EL (cell line): ENCODE data around the gene TERB1.
"Not testable (repeated sequence)": the region's sequence is repeated elsewhere in the genome, so short reads cannot be mapped to it uniquely, and the experiment has no call there.

Source experiments
- DNase-seq: peaks from one replicate; pipeline ENCODE4 v3.0.0-alpha.2; 2016

TERB1 gene

DNA sequence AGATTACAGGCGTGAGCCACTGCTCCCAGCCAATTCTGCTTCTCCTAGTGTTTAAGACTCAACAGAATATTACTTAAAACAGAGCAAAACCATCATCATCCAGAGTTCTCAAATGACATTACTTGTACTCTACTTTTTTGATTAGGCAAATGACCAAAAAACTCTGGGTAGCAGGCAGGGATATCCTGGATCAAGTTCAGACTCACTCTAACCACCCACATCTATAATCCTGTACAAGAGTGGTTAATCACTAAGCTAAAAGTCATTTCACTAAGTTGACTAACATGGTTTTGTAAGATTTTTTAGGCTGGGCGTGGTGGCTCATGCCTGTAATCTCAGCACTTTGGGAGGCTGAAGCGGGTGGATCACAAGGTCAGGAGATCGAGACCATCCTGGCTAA, 22.6 kb upstream of the TERB1 start:
- DNase-seq, result no peak

DNA sequence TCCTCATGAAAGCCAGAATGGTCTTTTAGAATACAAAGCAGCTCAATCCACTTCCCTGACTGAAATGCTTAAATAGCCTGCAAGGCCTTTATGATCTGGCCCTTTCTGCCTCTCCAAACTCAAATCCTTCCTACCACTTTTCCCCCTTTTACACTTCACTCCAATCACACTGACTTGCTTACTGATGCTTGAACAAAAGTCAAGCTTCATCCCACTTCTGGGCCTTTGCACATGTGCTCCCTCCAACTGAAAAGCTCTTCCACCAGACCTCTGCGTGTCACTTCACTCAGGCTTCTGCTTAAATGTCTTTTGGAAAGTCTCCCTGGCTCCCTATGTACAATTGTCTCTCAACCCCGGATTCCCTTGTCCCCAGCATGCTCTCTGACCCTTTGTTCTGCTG, 13.3 kb upstream of the TERB1 start:
- no peak for DNase-seq

DNA sequence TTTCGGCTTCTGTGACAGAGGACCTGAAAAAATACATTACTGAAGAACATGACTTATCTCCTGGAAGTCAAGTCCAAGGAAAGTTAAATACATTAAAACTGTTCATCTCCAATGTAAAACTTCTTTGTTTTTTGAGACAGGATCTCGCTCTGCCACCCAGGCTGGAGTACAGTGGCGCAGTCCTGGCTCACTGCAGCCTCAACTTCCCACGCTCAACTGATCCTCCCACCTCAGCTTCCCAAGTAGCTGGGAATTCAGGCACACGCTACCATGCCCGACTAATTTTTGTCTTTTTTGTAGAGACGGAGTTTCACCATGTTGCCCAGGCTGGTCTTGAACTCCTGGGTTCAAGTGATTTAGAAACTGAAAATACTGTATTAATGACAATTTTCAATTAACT, 9.7 kb upstream of the TERB1 start:
- no peak for DNase-seq

DNA sequence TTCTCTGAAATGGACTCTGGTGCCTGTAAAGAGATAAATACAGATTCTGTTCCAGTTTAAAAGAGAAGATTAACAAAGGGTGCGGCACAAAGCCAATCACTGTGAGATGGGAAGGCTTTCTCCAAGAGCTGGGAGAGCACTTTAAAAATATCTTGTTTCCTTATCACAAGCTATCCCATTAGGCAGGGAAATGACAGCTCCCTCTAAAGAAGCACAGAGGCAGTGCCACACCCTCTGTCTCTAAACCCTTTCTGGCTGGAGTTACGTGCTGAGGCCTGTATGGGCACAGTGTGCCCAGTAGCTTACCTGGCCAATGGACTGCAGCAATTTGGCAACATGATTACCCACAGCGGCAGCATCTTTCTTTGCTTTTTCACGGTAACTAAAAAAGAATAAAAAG, 9.0 kb upstream of the TERB1 start:
- DNase-seq, result no peak

DNA sequence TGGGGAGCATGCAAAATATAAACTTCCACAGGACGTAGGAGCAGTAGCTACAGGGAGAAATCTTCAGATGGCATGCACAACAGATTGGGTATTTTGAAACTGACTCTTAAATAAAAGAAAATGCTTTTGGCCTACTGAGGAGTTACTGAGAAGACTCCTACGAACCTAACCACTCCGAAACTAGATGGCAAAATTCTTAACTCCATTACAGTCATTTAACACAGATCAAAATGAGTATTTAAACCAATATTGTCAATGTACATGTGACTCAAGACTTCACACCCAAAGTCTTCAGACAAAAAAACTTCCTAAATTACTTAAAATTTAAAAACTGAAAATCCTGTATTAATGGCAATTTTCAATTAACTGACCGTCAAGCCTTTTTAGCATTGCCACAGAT, 8.4 kb upstream of the TERB1 start:
- no peak for DNase-seq

DNA sequence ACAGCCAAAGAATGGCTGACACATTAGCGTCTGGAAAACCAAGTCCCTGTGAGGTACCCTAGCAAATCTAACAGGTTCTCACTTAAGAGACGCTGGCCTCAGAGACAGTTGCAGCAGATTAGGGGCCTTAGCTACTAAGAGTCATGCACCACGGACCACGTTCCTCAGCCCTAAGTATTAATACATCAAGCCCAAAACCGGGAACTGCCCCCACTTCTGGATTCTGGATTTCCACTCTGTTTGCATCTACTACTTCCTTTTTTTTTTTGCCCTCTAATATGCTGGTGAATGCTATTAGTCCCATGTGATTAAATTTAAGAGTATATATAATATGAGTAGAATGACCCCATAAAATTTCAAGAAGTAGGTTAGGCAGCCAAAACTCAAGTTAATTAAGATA, 775 bp upstream of the TERB1 start:
- no peak for DNase-seq

DNA sequence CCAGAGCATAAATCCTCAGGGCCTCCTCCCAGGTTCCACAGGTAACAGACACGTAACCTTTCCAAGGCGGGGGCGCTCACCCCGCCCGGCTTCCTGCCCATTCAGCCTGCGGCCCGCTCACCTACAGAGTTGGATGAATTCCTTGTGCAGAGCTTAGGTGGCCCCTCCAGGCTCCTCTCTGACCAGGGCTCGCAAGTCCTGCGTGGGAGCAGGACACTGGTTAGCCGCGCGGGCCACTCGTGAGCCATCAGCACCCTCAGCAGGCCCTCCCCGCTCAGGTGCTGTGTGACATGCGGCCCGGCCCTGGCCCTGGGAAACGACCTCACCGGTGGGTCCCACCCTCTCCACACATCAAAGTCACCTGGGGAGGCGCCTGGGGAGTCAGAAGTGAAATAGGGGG, 528 bp downstream of the TERB1 start:
- DNase-seq, result no peak

DNA sequence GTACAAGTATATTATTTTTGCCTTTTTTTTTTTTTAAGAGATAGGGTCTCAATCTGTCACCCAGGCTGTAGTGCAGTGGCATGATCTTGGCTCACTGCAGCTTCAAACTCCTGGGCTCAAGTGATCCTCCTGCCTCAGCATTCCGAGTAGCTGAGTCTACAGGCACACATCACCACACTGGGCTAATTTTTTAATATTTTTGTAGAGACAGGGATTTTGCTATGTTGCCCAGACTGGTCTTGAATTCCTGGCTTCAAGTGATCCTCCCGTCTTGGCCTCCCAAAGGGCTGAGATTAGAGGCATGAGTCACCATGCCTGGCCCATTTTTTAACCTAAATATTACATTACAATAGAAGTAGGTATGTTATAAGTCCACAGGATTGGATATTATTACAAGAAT, 3.2 kb downstream of the TERB1 start:
- DNase-seq, result peak; percentile 40

DNA sequence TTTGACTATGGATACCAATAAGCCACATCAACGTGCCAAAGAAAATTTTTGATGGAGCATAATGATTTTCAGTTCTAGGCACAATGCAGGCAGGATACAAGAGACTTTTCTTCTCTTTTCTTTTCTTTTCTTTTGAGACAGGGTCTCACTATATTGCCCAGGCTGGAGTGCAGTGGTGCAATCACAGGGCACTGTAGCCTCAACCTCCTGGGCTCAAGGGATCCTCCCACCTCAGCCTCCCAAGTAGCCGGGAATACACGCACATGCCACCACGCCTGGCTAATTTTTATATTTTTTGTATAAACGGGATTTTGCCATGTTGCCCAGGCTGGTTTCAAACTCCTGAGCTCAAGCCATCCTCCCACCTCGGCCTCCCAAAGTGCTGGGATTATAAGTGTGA, 7.4 kb downstream of the TERB1 start:
- not testable (repeated sequence) for DNase-seq

DNA sequence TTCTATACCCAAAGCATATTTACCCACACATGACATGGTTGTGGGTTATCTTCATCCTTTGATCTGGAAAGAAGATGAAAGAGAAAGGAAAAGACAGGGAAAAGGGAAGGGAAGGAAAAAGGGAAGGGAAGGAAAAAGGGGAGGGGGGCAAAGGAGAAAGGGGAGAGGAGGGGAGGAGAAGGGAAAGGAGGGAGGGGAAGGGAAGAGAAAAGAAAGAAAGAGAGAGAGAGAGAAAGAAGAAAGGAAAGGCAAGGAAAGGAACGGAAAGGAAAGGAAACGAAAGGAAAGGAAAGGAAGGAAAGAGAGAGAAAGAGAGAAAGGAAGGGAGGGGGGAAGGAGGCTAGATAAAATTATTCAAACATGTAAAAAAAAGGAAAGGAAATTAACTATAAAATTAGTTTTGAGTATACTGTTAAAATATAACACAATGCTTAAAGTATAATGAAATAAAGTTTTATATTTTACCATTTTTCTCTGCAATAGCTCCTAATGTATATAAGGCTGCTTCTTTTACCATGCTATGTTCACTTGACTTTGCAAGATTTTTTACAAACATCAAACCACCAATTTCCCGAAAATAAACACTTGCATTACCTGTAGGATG, 11.2 kb downstream of the TERB1 start:
- no peak for DNase-seq

DNA sequence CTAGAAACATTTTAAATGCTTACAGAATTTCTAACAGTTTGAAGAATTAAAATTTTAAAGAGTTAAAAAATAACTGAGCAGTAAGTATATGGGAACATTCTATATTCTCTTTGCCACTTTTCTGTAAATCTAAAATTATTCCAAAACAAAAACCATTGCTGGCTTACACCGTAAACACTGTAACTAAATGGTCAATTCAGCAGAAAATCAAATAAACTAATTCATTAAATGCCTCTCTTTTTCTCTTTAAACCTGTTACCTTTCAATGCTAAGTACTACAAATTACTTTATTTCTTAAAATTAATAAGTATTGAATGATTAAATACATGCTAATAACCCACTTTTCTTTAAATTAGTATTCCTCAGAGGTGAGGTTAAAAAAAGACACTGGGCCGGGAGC, 14.0 kb downstream of the TERB1 start:
- DNase-seq, result no peak

DNA sequence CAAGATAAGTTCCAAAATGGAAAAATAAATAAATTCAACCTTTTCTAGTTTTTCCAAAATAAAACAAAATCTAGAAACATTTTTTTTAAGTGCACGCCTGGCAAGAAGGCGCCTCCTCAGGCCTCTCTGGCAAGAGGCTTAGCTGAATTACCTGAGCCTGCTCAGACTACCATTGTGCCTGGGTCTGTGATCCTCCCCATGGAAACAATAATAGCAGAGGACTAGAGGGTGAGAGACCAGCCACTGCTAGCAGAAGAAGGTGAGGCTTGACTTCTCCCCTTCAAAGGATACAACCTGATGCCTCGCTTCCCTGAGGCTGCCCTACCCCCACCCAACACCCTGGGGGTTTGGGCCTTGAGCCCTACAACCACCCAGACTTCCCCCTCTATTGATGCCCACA, 14.8 kb downstream of the TERB1 start:
- DNase-seq, result no peak

DNA sequence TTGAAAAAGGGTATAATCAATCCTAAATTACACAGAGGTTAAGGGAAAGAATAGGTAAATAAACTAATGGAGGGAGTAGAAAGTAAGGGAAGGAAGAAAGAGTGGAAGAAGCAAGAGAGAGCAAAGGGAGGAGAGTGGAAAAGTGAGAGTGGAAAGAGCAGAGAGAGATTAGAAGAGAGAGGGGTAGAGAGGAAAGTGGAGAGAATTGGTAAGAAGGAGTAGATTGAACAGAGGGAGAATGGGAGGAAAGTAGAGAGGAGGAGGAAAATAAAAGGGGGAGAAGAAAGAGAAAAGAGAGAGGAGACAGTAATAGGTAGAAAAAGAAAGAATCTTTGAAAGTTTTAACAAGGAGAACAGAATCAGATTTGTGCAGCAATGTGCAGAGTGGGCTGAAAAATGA, 24.9 kb downstream of the TERB1 start:
- DNase-seq, result no peak

DNA sequence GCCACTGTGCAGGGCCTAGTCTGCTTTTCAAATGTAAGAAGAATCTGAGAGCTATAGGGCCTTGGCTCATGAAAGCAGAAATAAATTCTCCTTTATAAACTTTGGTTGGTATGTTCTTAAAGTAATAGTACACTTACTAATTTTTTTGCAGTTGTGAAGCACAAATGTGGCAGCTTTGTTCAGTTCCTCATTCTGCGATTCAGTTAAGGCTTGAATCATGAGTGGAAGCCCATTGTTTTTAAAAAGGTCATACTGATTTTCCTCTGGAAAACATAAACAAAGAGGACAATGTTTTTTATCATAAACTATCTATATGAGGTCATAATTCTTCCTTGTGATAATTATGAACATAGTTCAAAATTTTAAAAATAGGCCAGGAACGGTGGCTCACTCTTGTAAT, 26.4 kb downstream of the TERB1 start:
- DNase-seq, result no peak

DNA sequence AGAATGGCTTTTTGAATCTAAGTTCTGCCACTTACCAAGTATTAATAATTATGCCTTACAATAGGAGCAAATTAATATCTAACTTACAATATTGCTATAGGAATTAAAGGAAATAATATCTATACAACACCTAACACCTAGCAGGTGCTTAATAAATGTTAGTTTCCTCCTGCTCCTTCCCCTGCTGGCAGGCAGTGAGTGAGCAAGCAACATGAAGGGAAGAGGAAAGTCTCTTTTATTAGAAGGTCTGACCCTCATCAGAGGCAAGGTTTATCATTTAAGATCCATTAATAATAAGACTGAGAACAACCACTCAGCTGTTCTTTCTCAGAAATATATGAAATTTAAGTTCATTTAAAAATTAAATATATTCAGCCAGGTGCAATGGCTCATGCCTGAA, 43.3 kb downstream of the TERB1 start:
- no peak for DNase-seq

DNA sequence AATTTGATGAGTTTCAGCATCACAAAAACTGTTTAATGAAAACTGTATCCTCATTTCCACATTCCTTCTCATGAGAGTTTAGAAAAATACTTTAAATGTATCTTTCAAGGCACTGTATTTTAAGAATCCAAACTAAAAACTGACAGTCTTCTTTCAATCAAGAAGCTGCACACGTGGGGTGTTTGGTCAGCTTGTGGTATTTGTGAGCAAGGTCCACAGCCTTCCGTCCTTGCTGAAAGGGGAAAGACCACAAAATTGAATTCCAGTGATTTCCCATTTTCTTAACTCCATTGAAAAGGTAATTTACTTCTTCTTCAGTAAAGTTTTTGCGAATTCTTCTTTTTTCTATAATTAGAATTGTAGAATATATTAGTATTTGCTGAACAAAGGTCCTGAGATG, 46.6 kb downstream of the TERB1 start:
- DNase-seq, result no peak

DNA sequence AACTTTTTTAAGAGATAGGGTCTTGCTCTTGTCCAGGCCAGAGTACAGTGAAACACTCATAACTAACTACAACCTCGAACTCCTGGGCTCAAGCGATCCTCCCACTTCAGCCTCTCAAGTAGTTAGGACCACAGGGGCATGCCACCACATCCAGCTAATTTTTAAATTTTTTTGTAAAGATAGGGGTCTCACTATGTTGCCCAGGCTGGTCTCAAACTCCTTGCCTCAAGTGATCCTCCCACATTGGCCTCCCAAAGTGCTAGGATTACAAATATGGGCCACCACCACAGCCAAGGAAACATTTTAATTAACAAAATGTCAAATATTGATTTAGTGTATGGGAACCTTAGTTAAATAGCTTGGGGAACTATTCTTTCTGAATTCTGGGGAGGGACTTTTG, 47.2 kb downstream of the TERB1 start:
- no peak for DNase-seq

DNA sequence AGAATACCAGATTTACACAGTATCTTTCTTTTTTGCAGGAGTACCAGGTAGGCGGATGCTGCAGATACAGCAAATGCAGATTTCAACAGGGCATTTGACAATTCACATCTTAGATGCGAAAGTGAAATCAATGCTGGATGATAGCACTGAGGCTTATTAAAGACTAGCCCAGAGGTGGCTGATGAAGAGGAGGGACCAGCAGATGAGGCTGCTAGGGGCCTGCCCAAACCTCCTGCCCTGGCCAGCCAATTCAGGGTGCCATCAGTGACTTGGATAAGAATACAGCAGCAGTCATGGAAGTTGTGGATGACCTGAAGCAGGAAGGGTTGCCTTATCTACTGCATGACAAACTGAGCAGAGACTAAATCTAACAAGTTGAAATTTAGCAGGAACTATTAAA, 48.4 kb downstream of the TERB1 start:
- no peak for DNase-seq

DNA sequence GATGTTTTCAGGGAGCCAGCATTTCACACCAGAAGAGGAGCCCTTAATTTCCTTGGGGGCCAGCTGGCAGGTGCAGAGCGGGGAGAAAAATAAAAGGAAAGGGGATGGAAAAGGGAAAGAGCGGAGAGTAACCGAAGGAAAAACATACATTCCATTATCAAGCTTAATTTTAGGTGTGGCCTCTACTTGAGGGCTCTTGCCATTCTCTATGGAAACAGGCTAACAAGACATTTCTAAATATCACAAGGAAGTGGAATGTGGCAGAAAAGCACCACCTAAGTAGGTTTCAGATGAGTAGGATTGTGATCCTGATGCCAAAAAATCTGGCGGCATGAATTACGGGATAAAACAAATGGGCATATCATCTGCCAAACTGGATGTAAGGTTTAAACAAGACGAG, 49.0 kb downstream of the TERB1 start:
- DNase-seq, result no peak

DNA sequence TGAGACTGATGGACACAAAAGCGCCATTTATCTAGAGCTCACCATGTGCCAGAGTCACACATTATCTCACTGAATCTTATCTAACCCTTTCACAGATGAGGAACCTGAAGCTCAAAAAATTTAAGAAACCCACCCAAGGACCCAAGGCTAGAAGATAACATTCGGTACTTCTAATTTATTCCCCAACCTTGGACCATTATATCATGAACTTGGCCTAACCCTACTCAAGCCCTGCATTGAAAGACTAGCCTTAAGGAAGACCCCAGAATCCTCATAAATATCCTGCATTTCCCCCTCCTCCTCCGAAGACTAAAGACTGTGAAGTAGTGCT, 49.4 kb downstream of the TERB1 start:
- no peak for DNase-seq

DNA sequence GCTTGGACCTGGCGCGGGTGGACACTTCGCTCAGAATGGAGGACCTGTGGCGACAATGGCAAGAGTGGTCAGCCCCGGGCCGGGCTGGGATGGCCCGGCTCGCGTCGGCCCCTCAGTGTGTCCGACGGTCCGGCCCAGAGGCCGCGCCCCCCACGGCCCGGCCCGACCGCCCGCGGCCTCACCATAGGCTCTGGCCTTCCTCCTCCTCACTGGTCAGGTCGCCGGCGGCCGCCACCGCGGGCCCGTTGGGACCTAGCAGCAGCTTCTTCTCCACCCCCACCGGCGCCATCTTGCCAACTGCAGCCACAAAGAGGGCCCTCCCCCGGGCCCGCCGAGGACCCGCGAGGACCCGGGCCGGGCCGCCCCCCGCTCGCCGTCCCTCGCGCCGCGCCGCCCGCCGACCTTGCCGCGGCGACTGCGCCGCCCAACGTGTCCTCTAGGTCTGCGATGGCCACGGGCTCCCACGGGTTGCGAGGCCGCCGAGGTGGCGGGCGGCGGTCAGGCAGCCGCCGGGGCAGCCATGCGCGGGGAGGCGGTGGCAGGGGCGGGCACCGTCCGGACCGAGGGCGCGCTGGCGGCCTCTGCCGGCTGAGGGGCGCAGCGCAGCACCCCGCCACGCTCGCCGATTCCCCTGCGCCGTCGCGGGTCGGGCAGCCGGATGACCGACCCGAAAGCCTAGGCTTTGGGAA, 49.9 kb downstream of the TERB1 start, which contains the start of gene DYNC1LI2:
Gene DYNC1LI2 (minus strand): TSS at position 307 of the 689 bp plus-strand sequence. CDS start 18 bp downstream, at position 289.
- DNase-seq, result peak; percentile 75

DNA sequence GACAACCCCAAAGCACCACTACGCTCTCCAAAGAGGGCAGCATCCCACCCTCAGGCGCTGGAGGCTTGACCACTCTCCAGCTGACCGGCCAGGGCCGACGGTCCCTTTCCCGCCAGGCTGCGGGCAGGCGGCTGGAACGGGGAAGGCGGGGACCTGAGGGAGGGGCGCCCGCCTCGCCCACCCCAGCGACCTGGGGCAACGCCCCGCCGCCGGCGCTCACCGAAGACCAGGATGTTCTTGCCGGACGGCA, 50.4 kb downstream of the TERB1 start:
- DNase-seq, result no peak

DNA sequence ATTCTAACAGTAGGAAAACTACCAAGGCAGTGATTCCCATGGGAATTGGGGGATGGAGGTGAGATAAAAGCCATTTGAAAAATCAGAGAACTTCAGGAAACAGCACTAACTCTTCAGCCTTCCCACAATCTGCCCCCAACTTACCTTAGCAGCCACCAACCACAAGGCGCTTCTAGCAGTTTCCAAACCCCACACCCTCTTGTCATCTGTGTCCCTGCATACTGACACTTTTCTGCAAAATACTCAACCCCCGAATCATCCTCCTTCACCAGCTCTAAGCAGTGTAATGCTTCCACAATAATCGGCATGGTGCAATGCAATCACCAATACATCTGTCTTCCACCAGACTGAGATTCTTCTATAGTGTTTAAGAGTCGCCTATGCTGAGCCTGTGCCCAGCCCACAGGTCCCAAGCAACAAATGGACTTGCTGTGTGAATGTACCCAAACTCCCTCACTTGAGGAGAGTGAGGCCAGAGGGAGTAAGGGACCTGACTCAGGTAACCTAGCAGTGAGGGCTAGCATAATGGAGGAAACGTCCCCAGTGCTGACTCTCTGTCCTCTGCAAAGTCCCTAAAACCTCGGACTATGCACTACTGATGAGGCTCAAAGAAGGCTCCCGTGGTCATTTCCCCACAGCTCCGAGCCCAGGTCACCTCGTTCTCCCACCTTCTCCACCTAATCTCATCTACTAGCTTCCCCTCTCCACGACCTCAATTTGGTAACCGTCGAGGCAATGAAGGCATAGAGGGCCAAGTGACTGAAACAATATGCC, 50.9 kb downstream of the TERB1 start:
- DNase-seq, result no peak

DNA sequence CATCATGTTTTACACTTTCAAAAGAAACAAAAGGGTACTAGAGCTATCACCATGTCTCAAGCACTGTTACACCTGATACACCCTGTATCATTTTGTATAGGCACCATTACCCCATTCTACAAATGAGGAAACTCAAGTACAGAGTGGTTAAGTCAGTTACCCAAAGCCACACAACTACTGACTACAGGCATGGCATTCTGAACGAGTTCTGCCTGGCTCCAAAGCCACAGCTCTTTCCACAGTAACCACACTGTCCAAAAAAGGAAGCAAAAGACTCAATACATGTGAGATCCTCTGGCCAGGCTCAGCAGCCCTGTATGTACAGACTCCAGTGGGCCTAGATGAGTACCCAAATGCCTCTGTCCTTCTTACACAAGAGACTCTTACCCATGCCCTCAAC, 54.7 kb downstream of the TERB1 start:
- DNase-seq, result no peak

DNA sequence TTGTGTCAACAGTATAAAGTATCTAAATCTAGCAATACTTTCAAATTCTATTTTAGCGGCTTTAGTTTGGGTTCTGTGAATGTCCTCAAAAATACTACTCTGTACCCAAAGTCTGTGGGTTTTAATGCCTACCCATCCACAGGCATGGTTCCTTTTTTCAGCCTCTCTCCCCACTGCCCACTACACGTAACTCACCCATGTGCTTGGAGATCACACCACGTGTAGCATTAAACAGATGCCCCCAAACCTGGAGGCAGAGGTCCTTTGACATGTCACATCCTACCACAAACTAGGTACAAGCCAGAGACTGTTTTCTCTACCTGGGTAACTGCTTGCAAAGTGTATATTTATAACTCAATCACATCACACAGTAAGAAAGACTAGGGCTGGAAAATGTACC, 55.3 kb downstream of the TERB1 start:
- no peak for DNase-seq
